Ectodermal cell (in vitro differentiated cells): ENCODE data around the gene MRPL45.

ENCODE experiments used
- H3K27ac ChIP-seq: 2 replicates; pipeline ENCODE4 v1.7.0; 2013; ENCODE audit warnings: mild to moderate bottlenecking, low read depth, low read length; ENCODE audit not compliant: insufficient read depth, poor library complexity, severe bottlenecking
- H3K27me3 ChIP-seq: 2 replicates; pipeline ENCODE4 v1.7.0; 2013; ENCODE audit warnings: mild to moderate bottlenecking, low read length; ENCODE audit not compliant: insufficient read depth, control insufficient read depth, poor library complexity, severe bottlenecking
- H3K36me3 ChIP-seq: one replicate; pipeline ENCODE4 v1.7.0; 2013; ENCODE audit warnings: low read length; ENCODE audit not compliant: control insufficient read depth, insufficient read depth
- H3K4me1 ChIP-seq: one replicate; pipeline ENCODE4 v1.7.0; 2013; ENCODE audit warnings: low read length; ENCODE audit not compliant: control insufficient read depth, insufficient read depth
- H3K4me3 ChIP-seq: 2 replicates; pipeline ENCODE4 v1.7.0; 2013; ENCODE audit warnings: low read depth, low read length, control low read depth; ENCODE audit not compliant: insufficient read depth
- H3K9me3 ChIP-seq: 2 replicates; pipeline ENCODE4 v1.7.0; 2013; ENCODE audit warnings: mild to moderate bottlenecking, low read length, moderate library complexity; ENCODE audit not compliant: control insufficient read depth
- WGBS, 2 experiments: methylation state at CpG; one replicate each; pipeline ENCODE4 v1.1.7; 2013; ENCODE audit warnings: missing lambda C conversion rate in 2 of 2; 5-methylcytosine and 5-hydroxymethylcytosine counted together

MRPL45 gene

DNA sequence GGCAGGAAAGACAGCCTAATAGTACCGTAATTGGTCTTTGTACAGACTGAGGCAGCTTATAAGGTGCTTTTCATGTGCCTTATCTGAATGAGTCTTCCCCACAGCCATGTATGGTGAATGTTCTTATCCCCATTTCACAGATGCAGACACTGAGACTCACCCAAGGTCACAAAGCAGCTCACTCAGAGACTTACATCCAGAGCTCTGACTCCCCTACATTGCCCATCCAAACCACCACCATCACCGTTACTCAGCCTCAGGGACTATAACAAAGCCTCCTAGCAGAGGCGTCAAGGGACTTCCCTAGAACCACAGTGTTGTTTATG, 47.4 kb downstream of the MRPL45 start:
- no peak overlapping the region for H3K27ac ChIP-seq
- peaks cover 5% of the 10 kb centered on the region for H3K4me1 ChIP-seq
- WGBS, 2 experiments, result 85 to 88% methylated on average over 3 of the region's 3 CpGs
- no peaks in the 10 kb centered on the region for H3K9me3 ChIP-seq
- no peaks in the 10 kb centered on the region for H3K36me3 ChIP-seq
- no peaks in the 10 kb centered on the region for H3K27me3 ChIP-seq
- H3K4me3 ChIP-seq, result no peak overlapping the region

DNA sequence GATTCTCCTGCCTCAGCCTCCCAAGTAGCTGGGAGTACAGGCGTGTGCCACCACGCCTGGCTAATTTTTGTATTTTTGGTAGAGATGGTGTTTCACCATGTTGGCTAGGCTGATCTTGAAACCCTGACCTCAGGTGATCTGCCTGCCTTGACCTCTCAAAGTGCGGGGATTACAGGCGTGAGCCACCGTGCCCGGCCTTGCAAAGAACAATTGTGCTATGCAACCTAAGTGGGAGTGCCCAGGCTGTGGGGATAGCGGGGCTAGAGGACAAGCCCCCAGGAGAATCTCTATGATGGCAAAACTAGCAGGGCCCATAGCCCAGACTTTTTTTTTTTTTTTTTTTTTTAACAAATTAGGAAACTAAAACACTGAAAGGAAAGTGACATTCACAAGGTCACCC, 48.8 kb downstream of the MRPL45 start:
- no peaks in the 10 kb centered on the region for H3K9me3 ChIP-seq
- H3K36me3 ChIP-seq, result no peaks in the 10 kb centered on the region
- H3K4me1 ChIP-seq, result peaks cover 5% of the 10 kb centered on the region
- H3K27me3 ChIP-seq, result no peaks in the 10 kb centered on the region
- H3K27ac ChIP-seq, result no peak overlapping the region
- H3K4me3 ChIP-seq, result no peak overlapping the region
- WGBS, 2 experiments, result 89 to 95% methylated on average over 7 of the region's 7 CpGs

DNA sequence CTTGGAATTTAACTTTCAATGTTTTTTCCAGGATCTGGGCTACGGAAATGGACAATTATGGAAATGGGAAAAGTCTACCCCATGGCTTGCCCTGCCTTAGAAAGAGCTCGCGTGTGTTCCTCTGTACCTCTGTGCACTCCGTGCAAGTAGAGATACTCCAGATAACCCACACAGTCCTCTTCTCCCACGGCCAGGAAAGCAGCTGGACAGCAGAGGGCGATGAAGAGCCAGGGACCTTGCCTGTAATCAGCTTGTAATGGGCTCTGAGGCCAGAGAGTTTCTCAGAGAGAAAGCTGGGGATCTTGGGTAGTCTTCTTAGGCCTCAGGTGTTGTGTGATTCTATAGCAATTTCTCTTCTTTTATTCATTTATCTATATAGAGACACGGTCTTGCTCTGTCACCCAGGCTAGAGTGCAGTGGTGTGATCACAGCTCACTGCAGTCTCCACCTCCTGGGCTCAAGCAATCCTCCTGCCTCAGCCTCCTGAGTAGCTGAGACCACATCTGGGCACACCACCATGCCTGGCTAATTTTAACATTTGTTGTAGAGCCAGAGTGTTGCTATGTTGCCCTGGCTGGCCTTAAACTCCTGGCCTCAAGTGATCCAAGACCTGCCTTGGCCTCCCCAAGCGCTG, 52.2 kb downstream of the MRPL45 start:
- peaks cover 6% of the 10 kb centered on the region for H3K27me3 ChIP-seq
- peaks cover 12% of the 10 kb centered on the region for H3K4me1 ChIP-seq
- no peaks in the 10 kb centered on the region for H3K36me3 ChIP-seq
- 22 to 28% methylated on average over 8 of the region's 8 CpGs for WGBS, 2 experiments
- H3K27ac ChIP-seq, result peak overlapping the region; percentile 27
- no peak overlapping the region for H3K4me3 ChIP-seq
- H3K9me3 ChIP-seq, result no peaks in the 10 kb centered on the region

DNA sequence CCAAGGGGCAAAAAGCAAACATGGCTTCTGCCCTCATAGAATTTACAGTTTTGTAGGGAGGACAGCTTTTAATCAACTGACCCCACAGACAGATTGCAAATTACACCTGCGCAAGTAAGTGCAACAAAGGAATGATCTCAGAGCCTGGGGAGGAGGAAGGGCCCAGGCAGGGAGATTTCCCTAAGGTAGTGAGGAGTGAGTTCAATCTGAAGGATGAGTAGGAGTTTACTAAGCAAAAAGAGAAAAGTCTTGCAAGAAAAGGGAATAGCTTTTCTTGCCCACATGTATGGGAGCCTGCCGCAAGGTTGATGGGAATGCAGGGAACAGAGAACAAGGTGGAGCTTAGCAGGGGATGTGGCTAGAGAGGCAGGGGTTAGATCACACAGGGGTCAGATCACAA, 53.1 kb downstream of the MRPL45 start:
- no peaks in the 10 kb centered on the region for H3K9me3 ChIP-seq
- no peak overlapping the region for H3K27ac ChIP-seq
- peaks cover 14% of the 10 kb centered on the region for H3K4me1 ChIP-seq
- H3K4me3 ChIP-seq, result no peak overlapping the region
- H3K27me3 ChIP-seq, result peaks cover 6% of the 10 kb centered on the region
- 86 to 94% methylated on average over 2 of the region's 2 CpGs for WGBS, 2 experiments
- H3K36me3 ChIP-seq, result no peaks in the 10 kb centered on the region

- Histone ChIP-seq H3K4me3 (peak within 1 kb of the TSS; percentile 84), H3K27ac (peak within 1 kb of the TSS; percentile 41)
- WGBS, 2 experiments, result 9% methylated on average over 83 to 84 of the region's 84 CpGs
Measured at GRCh38 chr17:38351412-38352222, 54.6 kb downstream of the MRPL45 start, which contains the start of gene SOCS7. Gene SOCS7, plus strand, starts transcription at chr17:38351844. Its CDS starts 209 bp downstream, at chr17:38352053.

GRCh38 chr17:38352245-38353085, 55.5 kb downstream of the MRPL45 start:
- Histone ChIP-seq H3K4me3 (peak overlapping the region; percentile 84), H3K27ac (no peak overlapping the region), H3K4me1 (peaks cover 14% of the 10 kb centered on the region), H3K9me3 (no peaks in the 10 kb centered on the region), H3K36me3 (no peaks in the 10 kb centered on the region), H3K27me3 (peaks cover 6% of the 10 kb centered on the region)
- WGBS, 2 experiments, result 1% methylated on average over 72 of the region's 72 CpGs

More at GRCh38 chr17:38351412-38352222, 54.6 kb downstream of the MRPL45 start, which contains the start of gene SOCS7:
- Histone ChIP-seq H3K9me3 (no peaks in the 10 kb centered on the region), H3K4me1 (peaks cover 14% of the 10 kb centered on the region), H3K36me3 (no peaks in the 10 kb centered on the region), H3K27me3 (peaks cover 6% of the 10 kb centered on the region)

DNA sequence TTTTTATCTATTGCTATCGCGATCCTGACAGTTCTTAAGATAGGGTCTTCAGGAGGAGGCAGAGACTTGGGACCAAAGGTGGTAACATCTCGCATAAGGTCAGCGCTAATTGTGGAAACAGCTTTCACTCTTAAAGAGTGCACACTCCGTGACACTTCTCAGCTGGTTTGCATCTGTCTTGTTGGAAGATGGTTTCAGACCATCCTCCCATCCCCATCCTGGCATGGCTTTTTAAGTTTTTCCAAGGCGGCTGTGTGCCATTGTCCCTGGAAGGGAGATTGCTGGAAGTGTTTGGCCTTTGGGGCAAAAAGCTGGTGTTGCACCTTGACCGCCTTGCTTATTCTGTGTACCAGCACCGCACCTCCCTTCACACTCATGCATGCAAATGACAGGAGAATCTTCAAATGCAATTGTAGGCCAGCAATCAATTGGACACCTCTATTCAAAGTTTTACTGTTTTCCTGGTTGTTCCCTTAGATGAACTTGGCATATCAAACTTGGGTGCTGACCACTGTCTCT, 56.2 kb downstream of the MRPL45 start:
- WGBS, 2 experiments, result 39 to 44% methylated on average over 8 of the region's 8 CpGs
- no peak overlapping the region for H3K27ac ChIP-seq
- no peaks in the 10 kb centered on the region for H3K36me3 ChIP-seq

DNA sequence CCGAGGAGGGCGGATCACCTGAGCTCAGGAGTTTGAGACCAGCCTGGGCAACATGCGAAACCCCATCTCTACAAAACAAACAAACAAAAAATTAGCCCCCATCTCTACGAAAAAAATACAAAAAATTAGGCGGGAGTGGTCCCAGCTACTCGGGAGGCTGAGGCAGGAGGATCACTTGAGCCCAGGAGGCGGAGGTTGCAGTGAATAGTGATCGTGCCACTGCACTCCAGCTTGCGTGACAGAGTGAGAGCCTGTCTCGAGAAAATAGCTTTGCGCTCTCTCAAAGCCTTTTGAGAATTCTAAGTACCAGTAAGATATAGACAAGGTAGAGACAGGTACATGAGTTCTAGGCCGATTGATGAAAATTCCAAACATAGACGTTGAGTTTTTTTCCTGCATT, 56.7 kb downstream of the MRPL45 start:
- H3K4me3 ChIP-seq, result no peak overlapping the region
- 91 to 92% methylated on average over 13 of the region's 13 CpGs for WGBS, 2 experiments
- no peaks in the 10 kb centered on the region for H3K9me3 ChIP-seq
- peaks cover 6% of the 10 kb centered on the region for H3K27me3 ChIP-seq
- no peak overlapping the region for H3K27ac ChIP-seq
- H3K4me1 ChIP-seq, result peaks cover 14% of the 10 kb centered on the region
- H3K36me3 ChIP-seq, result no peaks in the 10 kb centered on the region

More for the DNA sequence above, 56.2 kb downstream of the MRPL45 start:
- H3K4me1 ChIP-seq, result peaks cover 14% of the 10 kb centered on the region
- peak overlapping the region; percentile 84 for H3K4me3 ChIP-seq
- H3K9me3 ChIP-seq, result no peaks in the 10 kb centered on the region
- peaks cover 6% of the 10 kb centered on the region for H3K27me3 ChIP-seq

DNA sequence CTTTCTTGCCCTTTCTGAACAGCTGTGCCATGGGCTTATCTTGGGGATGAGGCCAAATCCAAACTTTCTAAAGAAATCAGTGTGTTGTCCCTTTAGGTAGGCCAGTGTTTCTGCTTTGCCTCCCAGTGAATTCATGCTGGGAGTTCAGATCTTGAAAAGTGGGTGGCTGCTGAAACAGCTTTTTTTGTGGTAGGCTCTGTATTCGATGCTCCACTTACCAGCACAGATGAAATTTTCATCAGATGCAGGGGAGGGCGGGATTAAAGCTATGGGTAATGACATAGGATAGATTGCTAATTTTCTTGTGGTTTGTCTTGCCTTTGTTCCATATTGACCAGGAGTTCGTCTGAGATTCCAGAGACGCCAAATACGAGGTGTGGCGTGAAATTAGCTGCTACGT, 57.5 kb downstream of the MRPL45 start:
- Histone ChIP-seq H3K27ac (no peak overlapping the region), H3K9me3 (no peaks in the 10 kb centered on the region), H3K4me1 (peaks cover 14% of the 10 kb centered on the region), H3K36me3 (no peaks in the 10 kb centered on the region), H3K27me3 (peaks cover 6% of the 10 kb centered on the region), H3K4me3 (no peak overlapping the region)
- 91% methylated on average over 7 of the region's 7 CpGs for WGBS, 2 experiments
